Vein endothelial cell (primary cell): ENCODE data around the gene INHBE. TPM values are rescaled to one million over a fixed set of nuclear protein-coding genes. Genes with fewer than 3 reads are reported as not detected.

ENCODE experiments used
- small RNA-seq: library from RNA; depleted of rRNA; stranded (forward); fragments of <200 nt; gene quantifications from one replicate; pipeline ENCODE3, GENCODE V24; 2012
- total RNA-seq: library from RNA; depleted of rRNA; stranded (reverse); fragments of >200 nt; gene quantifications from 2 replicates; pipeline ENCODE4 v1.2.3, GENCODE V29; 2012

INHBE gene
- total RNA-seq, result not detected in 2 replicates

GRCh38 chr12:57454566-57455373 is at the start of gene INHBE:
Gene INHBE (plus strand): TSS chr12:57455307. CDS start chr12:57455537, 230 bp downstream.

DNA sequence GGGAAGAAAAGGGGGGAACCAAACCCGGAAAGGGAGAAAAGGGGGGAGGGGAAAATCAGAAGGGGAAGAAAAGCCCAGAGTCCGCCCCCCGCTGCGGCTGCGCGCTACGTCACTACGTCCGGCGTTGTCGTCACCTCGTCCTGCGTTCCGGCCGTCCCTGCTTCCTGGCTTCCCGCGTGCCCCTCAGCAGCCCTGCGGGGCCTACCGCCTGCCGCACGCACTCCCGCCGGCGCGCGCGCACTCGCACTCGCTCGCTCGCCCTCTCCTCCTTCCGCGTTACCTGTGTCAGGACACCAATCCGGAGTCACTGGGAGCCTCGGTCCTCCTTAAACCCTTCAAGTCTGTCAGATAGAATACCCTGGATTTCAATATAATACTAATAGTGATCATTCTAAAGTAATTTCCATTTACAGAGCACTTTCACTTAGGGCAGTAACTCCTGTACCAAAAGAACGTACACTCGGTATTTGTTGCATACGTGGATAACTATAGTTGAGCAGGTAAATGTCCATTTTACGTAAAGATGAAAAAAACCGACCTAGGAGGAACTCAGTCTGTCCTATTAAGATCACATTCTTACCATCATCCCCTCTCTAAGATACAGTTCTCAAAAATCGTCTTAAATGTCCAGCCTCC is 24.1 kb upstream of the INHBE start, which contains the start of gene R3HDM2:
TSS of gene R3HDM2 (minus strand) at position 113 of the 636 bp plus-strand sequence. CDS start 120,615 bp downstream, outside the sequence.

GRCh38 chr12:57434517-57435223 is 20.4 kb upstream of the INHBE start, which contains the start of gene INHBC:
Gene INHBC (plus strand): TSS chr12:57434784. CDS start chr12:57434887, 103 bp downstream.

DNA sequence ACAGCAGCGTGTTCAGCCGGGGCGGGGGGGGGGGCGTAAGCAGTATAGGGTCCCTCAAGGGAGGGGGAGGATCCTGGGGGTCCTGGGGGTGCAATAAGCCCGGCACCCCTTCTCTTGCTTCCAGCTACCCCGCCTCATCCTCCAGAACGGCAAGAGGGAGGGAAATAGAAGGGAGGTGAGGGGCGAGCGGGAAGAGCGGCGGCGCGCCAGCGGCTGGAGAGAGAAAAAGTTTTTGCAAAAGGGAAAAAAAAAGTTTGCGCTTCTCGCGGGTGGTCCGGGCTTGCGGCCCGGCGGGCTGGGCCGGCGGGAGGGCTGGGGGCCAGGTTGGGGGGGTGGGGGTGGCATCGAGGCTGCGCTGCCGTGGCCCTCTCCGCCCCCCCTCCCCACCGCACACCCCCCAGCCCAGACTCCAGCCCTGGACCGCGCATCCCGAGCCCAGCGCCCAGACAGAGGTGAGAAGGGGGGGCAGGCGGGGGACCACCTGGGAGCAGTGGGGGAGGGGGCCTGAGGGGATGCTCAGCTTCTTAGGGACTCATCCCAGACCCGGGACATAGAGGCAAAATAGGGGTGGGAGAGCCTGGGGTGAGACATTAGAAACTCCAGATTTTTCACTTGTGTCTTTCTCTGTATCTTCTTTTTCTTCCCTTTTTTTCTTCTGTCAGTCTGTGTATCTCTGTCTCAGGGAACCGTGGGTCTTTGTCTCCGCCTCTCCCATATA is 4.8 kb downstream of the INHBE start, which contains the start of gene GLI1:
TSS of gene GLI1 (plus strand) at position 36 of the 718 bp plus-strand sequence. CDS start 3,907 bp downstream, outside the sequence.

GRCh38 chr12:57479376-57480115 is 24.4 kb downstream of the INHBE start, which contains the start of gene ARHGAP9:
Gene ARHGAP9 (minus strand): TSS chr12:57479866. CDS start chr12:57479406, 460 bp downstream.

GRCh38 chr12:57487597-57488401 is 32.7 kb downstream of the INHBE start, which contains the start of gene MARS1:
Gene MARS1 (plus strand): TSS chr12:57488068. CDS start chr12:57488091, 23 bp downstream.

Small RNA genes within 50 kb of the gene (small RNA-seq; reads per million reads assigned to genes)
- gene RNU6-879P, result not detected

Other genes with a start within 250 kb of the INHBE start
- gene NXPH4, start 238.5 kb upstream of the INHBE start, total RNA-seq, result 0.19 TPM in 1 of 2 replicates, not detected in the other
- gene SHMT2, start 225.6 kb upstream of the INHBE start, total RNA-seq, result 197 and 216 TPM in 2 replicates
- 0.65 TPM in 1 of 2 replicates, not detected in the other for gene STAC3, start 204.1 kb upstream of the INHBE start, total RNA-seq
- 13.6 and 22.5 TPM in 2 replicates for gene R3HDM2, start 24.3 kb upstream of the INHBE start, total RNA-seq
- gene INHBC, start 20.5 kb upstream of the INHBE start, total RNA-seq, result not detected in 2 replicates
- gene GLI1, start 4.5 kb downstream of the INHBE start, total RNA-seq, result not detected in 2 replicates
- gene ARHGAP9, start 24.6 kb downstream of the INHBE start, total RNA-seq, result not detected in 2 replicates
- 111 and 114 TPM in 2 replicates for gene MARS1, start 32.8 kb downstream of the INHBE start, total RNA-seq
- gene DDIT3, start 65.2 kb downstream of the INHBE start, total RNA-seq, result 4.9 and 5.9 TPM in 2 replicates
- 9.3 and 12.7 TPM in 2 replicates for gene MBD6, start 67.5 kb downstream of the INHBE start, total RNA-seq
- gene DCTN2, start 91.9 kb downstream of the INHBE start, total RNA-seq, result 145 and 151 TPM in 2 replicates
- gene KIF5A, start 94.7 kb downstream of the INHBE start, total RNA-seq, result not detected in 2 replicates
- 9.1 and 9.6 TPM in 2 replicates for gene PIP4K2C, start 135.9 kb downstream of the INHBE start, total RNA-seq
- 0.48 and 1.3 TPM in 2 replicates for gene DTX3, start 149.5 kb downstream of the INHBE start, total RNA-seq
- gene ARHGEF25, start 156.1 kb downstream of the INHBE start, total RNA-seq, result 0.10 and 0.98 TPM in 2 replicates
- gene B4GALNT1, start 177.9 kb downstream of the INHBE start, total RNA-seq, result not detected in 2 replicates
- gene OS9, start 238.8 kb downstream of the INHBE start, total RNA-seq, result 182 and 199 TPM in 2 replicates